Left ventricle myocardium inferior (tissue), 1 donor: ENCODE results near the gene MEG3. TPM values are rescaled to one million over a fixed set of nuclear protein-coding genes. Genes with fewer than 3 reads are reported as not detected.
A peak's percentile ranks its signal among the peaks of the same experiment; 100 is the strongest.

Source experiments
- DNase-seq: peaks from one replicate; pipeline ENCODE4 v3.0.0-alpha.2; 2020
- H3K27ac ChIP-seq: fragments of 200-600 bp; replicated peaks from 2 replicates; pipeline ENCODE4 v1.8.0; 2021
- H3K27me3 ChIP-seq: fragments of 200-600 bp; 2 replicates; pipeline ENCODE4 v1.8.0; 2021; ENCODE audit warnings: low read depth
- H3K36me3 ChIP-seq: fragments of 200-600 bp; 2 replicates; pipeline ENCODE4 v1.8.0; 2021
- H3K4me1 ChIP-seq: fragments of 200-600 bp; 2 replicates; pipeline ENCODE4 v1.8.0; 2021
- H3K4me3 ChIP-seq: fragments of 200-600 bp; 2 replicates; pipeline ENCODE4 v1.8.0; 2021; ENCODE audit warnings: mild to moderate bottlenecking, moderate library complexity
- H3K9me3 ChIP-seq: fragments of 200-600 bp; replicated peaks from 2 replicates; pipeline ENCODE4 v1.8.0; 2021
- CTCF ChIP-seq: fragments of 200-600 bp; IDR thresholded peaks from 2 replicates; pipeline ENCODE4 v1.8.0; 2021; ENCODE audit warnings: antibody characterized with exemption, mild to moderate bottlenecking, borderline replicate concordance
- intact Hi-C: fragments of 100-400 bp; cut with micrococcal nuclease; formaldehyde crosslinking; loops from one replicate; pipeline ENCODE4 v1.11.0; 2022
- total RNA-seq: library from RNA; stranded (reverse); fragmentation: NEBNext Ultra II Directional; extraction: Animal tissue kit (Norgen Biotek cat#: 25700); gene quantifications from one replicate; pipeline ENCODE4 v1.2.1, GENCODE V29; 2021
- donor health status: DM: no; HTN: yes; CAD: no; lungs with severe emphysema.

Gene MEG3
- total RNA-seq, 1 donor from 2014 or later, result 17.5 TPM

GRCh38 chr14:100878271-100879146 is 52.6 kb downstream of the MEG3 start:
- H3K27ac ChIP-seq, result no peak overlapping the region
- peaks cover 9% of the 10 kb centered on the region for H3K9me3 ChIP-seq
- TF ChIP-seq CTCF, result no peak
- H3K4me3 ChIP-seq, result no peak overlapping the region
- peaks cover 51% of the 10 kb centered on the region for H3K27me3 ChIP-seq
- H3K4me1 ChIP-seq, result no peaks in the 10 kb centered on the region
- peak; percentile 1 for DNase-seq
- H3K36me3 ChIP-seq, result no peaks in the 10 kb centered on the region
- intact Hi-C loops, result no loop called here

DNA sequence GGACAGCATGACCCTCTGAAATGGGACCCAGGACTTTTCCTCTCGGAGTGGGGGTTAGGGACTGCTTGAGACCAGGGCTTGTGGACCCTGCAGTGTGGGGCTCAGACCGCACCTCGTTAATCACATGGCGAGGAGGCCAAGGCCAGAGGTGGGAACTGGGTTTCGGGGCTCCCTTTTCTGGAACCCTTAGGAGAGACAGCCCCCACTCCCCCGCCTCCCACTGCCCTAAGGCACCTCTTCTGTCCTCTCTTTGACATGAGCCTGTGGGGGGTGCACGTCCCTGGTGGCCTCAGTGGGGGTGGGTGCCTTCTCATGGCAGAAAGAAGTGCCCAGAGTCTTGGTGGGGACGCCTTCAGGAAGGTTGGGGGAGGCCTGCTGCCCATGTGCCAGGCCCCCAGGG is 53.3 kb downstream of the MEG3 start:
- intact Hi-C loops, result no loop called here
- DNase-seq, result no peak
- no peak for TF ChIP-seq CTCF
- Histone ChIP-seq H3K27me3 (peaks cover 49% of the 10 kb centered on the region), H3K9me3 (peaks cover 11% of the 10 kb centered on the region), H3K4me3 (no peak overlapping the region), H3K36me3 (no peaks in the 10 kb centered on the region), H3K4me1 (no peaks in the 10 kb centered on the region), H3K27ac (no peak overlapping the region)

GRCh38 chr14:100879782-100880181 is 53.9 kb downstream of the MEG3 start:
- intact Hi-C loops, result no loop called here
- DNase-seq, result no peak
- Histone ChIP-seq H3K36me3 (no peaks in the 10 kb centered on the region), H3K27ac (no peak overlapping the region), H3K9me3 (peaks cover 11% of the 10 kb centered on the region), H3K4me3 (no peak overlapping the region), H3K4me1 (no peaks in the 10 kb centered on the region), H3K27me3 (peaks cover 47% of the 10 kb centered on the region)
- TF ChIP-seq CTCF, result no peak

- peaks cover 11% of the 10 kb centered on the region for H3K9me3 ChIP-seq
- no peak overlapping the region for H3K27ac ChIP-seq
- TF ChIP-seq CTCF, result no peak
- peaks cover 46% of the 10 kb centered on the region for H3K27me3 ChIP-seq
- DNase-seq, result no peak
- H3K4me1 ChIP-seq, result no peaks in the 10 kb centered on the region
- intact Hi-C loops, result no loop called here
- H3K36me3 ChIP-seq, result no peaks in the 10 kb centered on the region
- H3K4me3 ChIP-seq, result no peak overlapping the region
Observed at GRCh38 chr14:100880271-100881101, 54.6 kb downstream of the MEG3 start.

- TF ChIP-seq CTCF, result no peak
- no peaks in the 10 kb centered on the region for H3K4me1 ChIP-seq
- H3K9me3 ChIP-seq, result peaks cover 11% of the 10 kb centered on the region
- DNase-seq, result no peak
- no peak overlapping the region for H3K4me3 ChIP-seq
- H3K27ac ChIP-seq, result no peak overlapping the region
- intact Hi-C loops, result no loop called here
- H3K36me3 ChIP-seq, result no peaks in the 10 kb centered on the region
- H3K27me3 ChIP-seq, result peaks cover 48% of the 10 kb centered on the region
Observed at GRCh38 chr14:100881211-100882025, 55.5 kb downstream of the MEG3 start.
